Measurements from ENCODE around the gene KLHL8. TPM values are rescaled to one million over a fixed set of nuclear protein-coding genes. Genes with fewer than 3 reads are reported as not detected.

The KLHL8 gene
- total RNA-seq, 4 donors from 2014 or later, result 6.2 to 11.5 (median 8.3) TPM

DNA sequence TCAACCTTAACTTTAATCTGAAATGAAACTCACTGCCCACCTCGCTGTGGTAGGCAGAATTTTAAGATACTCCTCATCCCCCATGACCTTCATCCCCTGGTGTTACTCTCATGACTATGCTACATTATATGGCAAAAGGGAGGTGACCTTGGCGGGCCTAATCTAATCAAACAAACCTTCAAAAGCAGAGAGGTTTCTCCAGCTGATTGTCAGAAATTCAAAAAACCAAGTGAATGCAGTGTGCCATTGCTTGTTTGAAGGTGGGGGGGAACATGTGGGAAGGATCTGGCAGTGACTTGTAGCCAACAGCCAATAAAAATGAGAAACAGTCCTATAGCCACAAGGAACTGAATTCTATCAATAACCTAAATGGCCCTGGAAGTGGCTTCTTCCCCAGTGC is 48.5 kb downstream of the KLHL8 start:
- TF ChIP-seq POLR2A (IDR thresholded peaks at IDR 0.05) (no peak), CTCF (IDR thresholded peaks at IDR 0.05) (no peak)
- 97 to 98% methylated on average over 2 of the region's 2 CpGs for WGBS, 2 donors

GRCh38 chr4:87166296-87166854 is 54.0 kb downstream of the KLHL8 start:
- no peak for DNase-seq (ENCODE audit: low spot score in 2 of 2)
- 90 to 97% methylated on average over 3 of the region's 3 CpGs for WGBS, 2 donors
- TF ChIP-seq CTCF (IDR thresholded peaks at IDR 0.05), result no peak
- no peak for TF ChIP-seq POLR2A (IDR thresholded peaks at IDR 0.05)
- intact Hi-C loops (cut with DNase I; ENCODE audit: low total_unique reads), result no loop called here
- H3K4me3 ChIP-seq (ENCODE audit: low read depth, poor library complexity, severe bottlenecking), result no peak overlapping the region

More for the DNA sequence above, 48.5 kb downstream of the KLHL8 start:
- DNase-seq (ENCODE audit: low spot score in 2 of 2), result no peak
- intact Hi-C loops (cut with DNase I; ENCODE audit: low total_unique reads), result no loop called here
- H3K4me3 ChIP-seq (ENCODE audit: low read depth, poor library complexity, severe bottlenecking), result no peak overlapping the region

DNA sequence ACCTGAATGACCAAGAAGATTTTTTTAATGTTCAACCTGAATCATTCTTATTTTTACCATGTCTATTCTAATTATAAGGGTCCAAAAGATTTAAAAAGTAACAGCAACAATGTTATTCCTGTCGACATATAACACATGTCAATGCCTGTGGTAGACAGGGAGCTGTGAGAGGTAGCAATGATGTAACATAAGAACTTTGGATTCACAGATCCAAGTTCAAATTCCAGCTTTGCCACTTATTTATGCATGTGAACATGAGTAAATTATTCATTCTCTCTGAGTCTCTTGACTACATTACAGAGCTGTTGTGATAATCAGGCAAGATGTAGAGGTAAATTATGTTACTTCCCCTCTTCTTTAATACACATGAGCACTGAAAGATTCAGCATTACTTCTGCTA is 54.5 kb downstream of the KLHL8 start:
- intact Hi-C loops (cut with DNase I; ENCODE audit: low total_unique reads), result no loop called here
- 95% methylated on average over 1 of the region's 1 CpG for WGBS, 2 donors
- DNase-seq (ENCODE audit: low spot score in 2 of 2), result no peak
- no peak overlapping the region for H3K4me3 ChIP-seq (ENCODE audit: low read depth, poor library complexity, severe bottlenecking)
- TF ChIP-seq CTCF (IDR thresholded peaks at IDR 0.05) (no peak), POLR2A (IDR thresholded peaks at IDR 0.05) (no peak)

- no peak for DNase-seq (ENCODE audit: low spot score in 2 of 2)
- WGBS, 2 donors, result 46 to 68% methylated on average over 4 of the region's 4 CpGs
- no peak for TF ChIP-seq CTCF (IDR thresholded peaks at IDR 0.05)
- no peak for TF ChIP-seq POLR2A (IDR thresholded peaks at IDR 0.05)
- no peak overlapping the region for H3K4me3 ChIP-seq (ENCODE audit: low read depth, poor library complexity, severe bottlenecking)
- intact Hi-C loops (cut with DNase I; ENCODE audit: low total_unique reads), result loop anchor here (5.0 kb wide), 1 partner anchor 79 kb away; no protein-coding TSS in a partner anchor
These were observed 67.1 kb downstream of the KLHL8 start for GRCh38 chr4:87153078-87153870.

GRCh38 chr4:87152310-87153041 is 67.9 kb downstream of the KLHL8 start:
- 75 to 77% methylated on average over 14 of the region's 14 CpGs for whole genome bisulfite sequencing, 2 donors
- no peak for DNase-seq (ENCODE audit: low spot score in 2 of 2)
- intact Hi-C loops (cut with DNase I; ENCODE audit: low total_unique reads), result loop anchor here (5.0 kb wide), 1 partner anchor 80 kb away; no protein-coding TSS in a partner anchor
- no peak overlapping the region for H3K4me3 ChIP-seq (ENCODE audit: low read depth, poor library complexity, severe bottlenecking)
- TF ChIP-seq CTCF (IDR thresholded peaks at IDR 0.05) (no peak), POLR2A (IDR thresholded peaks at IDR 0.05) (no peak)
